Measurements from ENCODE around the gene KIFBP. TPM values are rescaled to one million over a fixed set of nuclear protein-coding genes. Genes with fewer than 3 reads are reported as not detected.

The KIFBP gene
- total RNA-seq, 1 experiment from 2014 or later = 44.7 TPM

DNA sequence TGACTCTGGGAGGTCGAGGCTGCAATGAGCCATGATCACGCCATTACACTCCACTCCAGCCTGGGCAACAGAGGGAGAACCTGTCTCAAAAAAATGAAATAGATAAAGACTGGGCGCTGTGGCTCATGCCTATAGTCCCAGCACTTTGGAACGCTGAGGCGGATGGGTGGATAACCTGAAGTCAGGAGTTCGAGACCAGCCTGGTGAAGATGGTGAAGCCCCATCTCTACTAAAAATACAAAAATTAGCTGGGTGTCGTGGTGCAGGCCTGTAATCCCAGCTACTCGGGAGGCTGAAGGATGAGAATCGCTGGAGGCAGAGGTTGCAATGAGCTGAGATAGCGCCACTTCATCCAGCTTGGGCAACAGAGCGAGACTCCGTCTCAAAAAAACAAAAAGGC, 33.7 kb upstream of the KIFBP start:
- H3K4me1 Mint-ChIP-seq = peaks cover 9 to 13% of the 10 kb centered on the region in 2 experiments
- H3K9ac ChIP-seq (ENCODE audit: extremely low read depth, insufficient read length, low read length) = no peak overlapping the region
- peak overlapping the region in 1 of 3 experiments; percentile 65; a peak in 2 of 7 replicates for H3K27ac Mint-ChIP-seq

More for the DNA sequence above, 33.7 kb upstream of the KIFBP start:
- H2BK15ac ChIP-seq (ENCODE audit: low read depth, low read length) = no peak overlapping the region
- no peaks in the 10 kb centered on the region for H3K4me1 ChIP-seq (ENCODE audit: insufficient read depth, low read length)
- H3K79me2 ChIP-seq (ENCODE audit: insufficient read depth, low read length) = peaks cover 26% of the 10 kb centered on the region
- TF ChIP-seq CTCF (conservative IDR thresholded peaks at IDR 0.05) = no peak
- no peak overlapping the region for H3K18ac ChIP-seq (ENCODE audit: insufficient read length, low read depth, low read length)
- peak overlapping the region; percentile 99 for H3K4me2 ChIP-seq (ENCODE audit: insufficient read depth, insufficient read length, low read length)
- peaks cover 0 to 3% of the 10 kb centered on the region in 2 experiments; a peak in 3 of 5 replicates for H3K9me3 Mint-ChIP-seq
- H4K5ac ChIP-seq (ENCODE audit: insufficient read length, low read depth, low read length) = no peak overlapping the region
- no peaks in the 10 kb centered on the region for H4K20me1 ChIP-seq (ENCODE audit: control insufficient read depth, insufficient read depth, insufficient read length)
- H2BK120ac ChIP-seq (ENCODE audit: low read depth, low read length, poor library complexity, severe bottlenecking) = no peak overlapping the region
- no peak overlapping the region for H3K27ac ChIP-seq (ENCODE audit: insufficient read length, low read depth, low read length)
- H2AK5ac ChIP-seq (ENCODE audit: insufficient read length, low read length) = no peak overlapping the region
- H2BK12ac ChIP-seq (ENCODE audit: insufficient read length, low read depth, low read length) = no peak overlapping the region
- no CpG with 5 or more reads among the region's 12 CpGs for WGBS (ENCODE audit: extremely low coverage, insufficient read length, low lambda C conversion rate)
- H3K27me3 ChIP-seq (ENCODE audit: insufficient read depth, low read length) = no peaks in the 10 kb centered on the region
- H3K23me2 ChIP-seq (ENCODE audit: insufficient read length, low read depth, low read length, poor library complexity, severe bottlenecking) = peaks cover 13% of the 10 kb centered on the region
- H3K4me3 Mint-ChIP-seq = peak overlapping the region; percentile 75 to 99
- no peak overlapping the region for H2BK5ac ChIP-seq (ENCODE audit: insufficient read length, low read length)
- H4K91ac ChIP-seq (ENCODE audit: insufficient read length, low read depth, low read length) = no peak overlapping the region
- DNase-seq = no peak
- no peaks in the 10 kb centered on the region for H3K9me3 ChIP-seq (ENCODE audit: control insufficient read depth, low read depth, low read length)
- no peak overlapping the region for H3T11ph ChIP-seq (ENCODE audit: low read length)
- no peak overlapping the region for H3K56ac ChIP-seq (ENCODE audit: insufficient read length, low read depth, low read length)
- no peak overlapping the region for H3K14ac ChIP-seq (ENCODE audit: insufficient read depth, low read length)
- H2AFZ ChIP-seq (ENCODE audit: low read length) = no peak overlapping the region
- H3K23ac ChIP-seq (ENCODE audit: insufficient read length, low read depth, low read length) = no peak overlapping the region
- no peak overlapping the region for H3K4ac ChIP-seq (ENCODE audit: low read depth, low read length)
- H3K79me1 ChIP-seq (ENCODE audit: insufficient read depth, low read depth, low read length, poor library complexity, severe bottlenecking) = peaks cover 4% of the 10 kb centered on the region
- H4K8ac ChIP-seq (replicated peaks; ENCODE audit: insufficient read length, low read depth, low read length) = no peak overlapping the region
- peaks cover 11 to 34% (median 16%) of the 10 kb centered on the region in 3 experiments for H3K36me3 Mint-ChIP-seq (ENCODE audit: insufficient read depth in 1 of 3, low read depth in 3 of 3)
- H3K27me3 Mint-ChIP-seq (ENCODE audit: low read depth) = peaks cover 2% of the 10 kb centered on the region
- no peak overlapping the region for H2BK20ac ChIP-seq (ENCODE audit: low read depth, low read length, poor library complexity, severe bottlenecking)
